Jurkat, Clone E6-1 (cell line): Measurements from ENCODE around the gene POU2F3.
"Not testable (repeated sequence)": the region's sequence is repeated elsewhere in the genome, so short reads cannot be mapped to it uniquely, and the experiment has no call there.

ENCODE experiments used
- DNase-seq: peaks from one replicate; pipeline ENCODE4 v3.0.0-alpha.2; 2011; ENCODE audit warnings: low read depth, low spot score
- H3K4me3 ChIP-seq: 2 replicates; pipeline ENCODE4 v1.5.1; 2011; ENCODE audit warnings: mild to moderate bottlenecking, low read length, control low read depth, moderate library complexity

Gene POU2F3

GRCh38 chr11:120244476-120245365, 4.8 kb downstream of the POU2F3 start:
- DNase-seq = no peak
- H3K4me3 ChIP-seq = no peak overlapping the region

DNA sequence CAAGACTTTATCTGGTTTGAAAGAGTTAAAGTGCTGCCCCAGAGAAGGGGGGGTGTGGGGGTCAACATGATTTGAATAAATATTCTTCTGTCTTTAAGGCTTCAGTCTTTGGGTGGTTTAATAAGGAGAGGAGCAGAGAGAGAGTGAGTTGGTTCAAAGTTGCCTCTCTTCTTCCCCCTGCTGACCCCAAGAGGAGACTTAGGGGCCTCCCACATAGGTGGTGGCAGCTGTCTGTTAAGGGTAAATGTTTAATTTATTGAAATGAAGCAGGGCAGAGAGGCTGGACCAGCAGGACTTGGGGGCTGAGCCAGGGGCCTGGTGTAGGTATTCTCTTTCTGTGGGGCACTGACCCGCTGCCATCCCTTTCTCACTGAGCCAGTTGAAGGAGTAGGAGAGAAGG, 5.5 kb downstream of the POU2F3 start:
- H3K4me3 ChIP-seq = no peak overlapping the region
- DNase-seq = no peak

DNA sequence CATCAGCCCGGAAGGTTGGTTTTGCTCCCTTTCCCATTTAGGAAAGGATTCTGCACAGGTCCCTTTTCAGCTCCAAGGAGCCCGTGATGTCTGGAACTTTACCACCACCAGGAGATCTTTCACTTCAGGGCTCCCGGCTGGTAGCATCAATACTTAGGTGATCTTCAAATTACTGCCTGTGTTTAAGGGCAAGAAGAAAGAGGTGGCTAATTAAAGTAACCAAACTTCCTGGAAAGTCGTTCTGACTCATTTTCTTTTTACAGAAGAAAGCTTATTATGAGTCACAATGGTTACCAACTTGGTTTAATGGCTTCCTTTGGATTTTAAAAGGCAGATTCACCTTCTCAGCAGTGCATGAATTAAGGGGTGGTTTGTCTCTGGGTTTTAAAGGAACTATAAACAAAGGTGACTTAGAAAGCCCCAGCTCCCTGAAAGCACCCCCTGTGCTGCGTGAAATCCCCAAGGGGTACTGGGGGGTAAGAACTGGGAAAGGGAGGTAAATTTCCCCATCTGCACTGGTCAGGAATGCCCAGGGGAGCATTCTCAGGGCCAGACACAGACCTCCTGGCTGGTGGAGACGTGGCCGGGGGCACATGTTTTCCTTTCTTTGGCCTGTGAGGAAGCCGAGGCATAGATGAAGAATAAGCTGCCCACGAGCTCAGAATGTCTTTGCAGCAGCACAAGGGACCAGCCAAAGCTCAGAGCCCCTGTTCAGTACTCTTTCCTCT, 8.8 kb downstream of the POU2F3 start:
- H3K4me3 ChIP-seq = no peak overlapping the region
- DNase-seq = peak; percentile 25

DNA sequence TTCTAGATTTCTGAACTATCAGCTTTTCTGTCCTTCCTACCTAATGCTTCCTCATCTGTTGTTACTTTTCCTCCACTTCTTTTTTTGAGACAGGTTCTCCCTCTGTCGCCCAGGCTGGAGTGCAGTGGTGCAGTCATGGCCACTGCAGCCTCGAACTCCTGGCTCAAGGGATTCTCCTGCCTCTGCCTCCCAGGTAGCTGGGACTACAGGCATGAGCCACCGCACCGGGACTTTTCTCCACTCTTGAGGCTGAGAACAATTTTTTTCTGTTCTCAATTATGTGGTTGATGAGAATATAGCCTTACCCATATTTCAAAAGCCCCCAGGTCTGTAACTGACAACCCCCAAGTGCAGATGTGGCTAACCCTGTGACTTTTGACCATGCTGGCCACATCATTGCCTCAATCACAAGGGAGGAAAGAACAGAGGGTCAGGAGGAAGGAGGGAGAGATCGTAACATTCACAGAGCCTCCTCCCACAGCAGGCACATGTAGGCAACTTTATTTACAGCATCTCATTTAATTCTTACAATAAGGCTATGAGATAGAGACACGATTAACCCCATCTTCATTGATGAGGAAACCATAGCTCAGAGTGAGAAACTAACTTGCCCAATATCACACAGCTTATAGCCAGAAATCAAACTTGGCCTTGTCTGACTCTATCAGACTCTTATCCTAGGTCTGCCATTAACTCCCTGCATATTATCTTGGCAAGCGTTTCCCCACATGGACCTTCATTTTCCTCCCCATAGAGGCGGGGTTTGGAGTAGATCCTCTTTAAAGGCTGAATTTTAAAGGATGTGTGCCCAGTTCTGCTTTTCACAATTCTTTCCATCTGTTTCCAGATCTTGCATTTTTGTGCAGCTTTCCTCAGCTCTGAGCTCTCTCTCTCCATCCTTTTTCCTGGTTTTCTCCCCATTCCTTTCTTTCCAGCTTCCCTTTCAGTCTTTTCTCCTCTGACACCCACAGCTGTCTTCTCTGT, 9.6 kb downstream of the POU2F3 start:
- DNase-seq = no peak
- no peak overlapping the region for H3K4me3 ChIP-seq

- not testable (repeated sequence) for H3K4me3 ChIP-seq
Measured at GRCh38 chr11:120253377-120253776, 13.4 kb downstream of the POU2F3 start.

GRCh38 chr11:120254788-120255518, 15.0 kb downstream of the POU2F3 start:
- no peak for DNase-seq
- no peak overlapping the region for H3K4me3 ChIP-seq

More at GRCh38 chr11:120253377-120253776, 13.4 kb downstream of the POU2F3 start:
- not testable (repeated sequence) for DNase-seq

- H3K4me3 ChIP-seq = no peak overlapping the region
Measured at GRCh38 chr11:120255519-120255866, 15.6 kb downstream of the POU2F3 start.

GRCh38 chr11:120256178-120256577, 16.2 kb downstream of the POU2F3 start:
- DNase-seq = no peak
- no peak overlapping the region for H3K4me3 ChIP-seq

More at GRCh38 chr11:120255519-120255866, 15.6 kb downstream of the POU2F3 start:
- DNase-seq = no peak

DNA sequence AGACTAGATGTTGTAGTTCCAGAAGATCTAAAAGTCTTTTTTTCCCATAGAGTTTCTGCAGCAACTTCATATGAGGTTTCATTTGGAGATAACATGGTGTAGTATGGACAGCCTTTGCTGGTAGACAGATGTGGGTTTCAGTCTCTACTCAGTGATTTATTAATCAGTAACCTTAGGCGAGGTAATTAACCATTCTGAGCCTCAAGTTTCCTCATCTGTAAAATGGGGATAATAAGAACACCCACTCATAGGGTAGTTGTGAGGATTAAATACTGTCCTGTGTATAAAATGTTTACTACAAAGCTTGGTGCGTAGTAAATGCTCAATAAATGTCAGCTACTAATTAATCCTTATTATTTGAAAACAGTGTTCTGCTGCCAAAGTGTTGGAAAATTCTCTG, 16.8 kb downstream of the POU2F3 start:
- no peak overlapping the region for H3K4me3 ChIP-seq
- DNase-seq = no peak

GRCh38 chr11:120257346-120257745, 17.4 kb downstream of the POU2F3 start:
- DNase-seq = no peak
- no peak overlapping the region for H3K4me3 ChIP-seq

- no peak overlapping the region for H3K4me3 ChIP-seq
Measured at GRCh38 chr11:120258661-120259060, 18.7 kb downstream of the POU2F3 start.

DNA sequence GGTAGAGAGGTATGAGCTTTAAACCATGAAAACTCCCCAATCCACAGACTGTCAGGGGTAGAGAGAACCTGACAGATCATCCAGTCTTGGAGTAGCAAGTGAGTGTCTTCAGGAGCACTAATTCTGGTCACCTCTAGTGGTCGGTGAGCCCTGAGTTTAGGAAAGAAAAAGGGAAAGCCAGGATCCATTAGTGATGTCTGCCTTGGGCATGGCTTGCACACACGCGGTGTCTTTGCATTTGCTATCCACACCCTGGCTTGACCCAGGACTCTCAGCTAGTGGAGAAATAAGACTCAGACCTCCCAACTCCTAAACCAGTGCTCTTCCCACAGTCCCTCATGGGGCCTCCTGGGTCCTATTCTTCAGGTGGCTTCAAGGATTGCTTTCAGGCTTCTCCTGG, 19.3 kb downstream of the POU2F3 start:
- H3K4me3 ChIP-seq = no peak overlapping the region
- no peak for DNase-seq

More at GRCh38 chr11:120258661-120259060, 18.7 kb downstream of the POU2F3 start:
- no peak for DNase-seq

DNA sequence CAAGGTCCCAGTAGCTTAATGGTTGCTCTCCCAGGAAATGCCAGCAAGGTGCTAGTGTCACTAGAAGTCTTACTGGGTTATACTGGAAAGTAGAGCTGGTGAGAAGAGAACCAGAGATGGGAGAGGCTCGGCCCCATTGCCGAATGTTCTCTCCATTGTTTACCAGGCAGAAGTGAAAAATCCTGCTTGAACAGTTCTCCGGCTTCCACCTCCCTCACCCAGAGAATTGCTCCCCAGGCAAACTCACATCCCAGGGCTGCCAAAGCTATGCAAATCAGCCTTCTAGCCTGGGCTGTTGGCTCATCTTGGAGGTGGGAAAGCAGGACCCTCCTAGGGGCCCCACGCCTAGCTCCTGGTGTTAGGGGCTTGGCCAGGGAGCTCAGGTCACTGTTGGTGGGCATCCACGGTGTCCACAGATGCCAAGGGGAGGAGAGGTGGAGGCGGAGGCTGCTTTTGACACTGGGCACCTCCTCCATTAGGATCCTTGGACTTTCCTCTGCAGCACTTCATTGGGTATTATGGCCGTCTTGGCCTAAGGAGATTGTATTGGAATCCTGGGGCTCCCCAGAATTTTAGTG, 20.1 kb downstream of the POU2F3 start:
- no peak for DNase-seq

GRCh38 chr11:120260616-120261015, 20.7 kb downstream of the POU2F3 start:
- no peak for DNase-seq
- no peak overlapping the region for H3K4me3 ChIP-seq

More for the DNA sequence above, 20.1 kb downstream of the POU2F3 start:
- no peak overlapping the region for H3K4me3 ChIP-seq

DNA sequence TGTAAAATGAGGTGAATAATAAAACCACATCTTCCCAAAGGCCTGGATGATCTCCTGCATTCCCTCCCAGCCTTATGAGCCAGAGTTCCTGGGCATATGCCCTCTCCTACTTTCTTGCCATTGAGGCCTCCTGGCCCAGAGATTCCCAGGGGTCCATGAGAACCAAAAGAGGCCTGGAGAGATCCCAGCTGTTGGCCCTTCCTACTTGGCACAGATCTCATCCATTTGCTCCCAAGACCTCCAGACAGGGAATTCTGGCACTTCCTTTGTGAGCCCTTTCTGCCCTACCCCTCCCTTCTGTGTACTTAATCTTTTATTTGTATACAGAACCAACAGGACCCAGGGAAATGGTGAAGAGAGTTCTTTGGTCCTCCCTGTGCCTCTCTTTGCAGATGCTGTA, 21.4 kb downstream of the POU2F3 start:
- H3K4me3 ChIP-seq = no peak overlapping the region
- no peak for DNase-seq

DNA sequence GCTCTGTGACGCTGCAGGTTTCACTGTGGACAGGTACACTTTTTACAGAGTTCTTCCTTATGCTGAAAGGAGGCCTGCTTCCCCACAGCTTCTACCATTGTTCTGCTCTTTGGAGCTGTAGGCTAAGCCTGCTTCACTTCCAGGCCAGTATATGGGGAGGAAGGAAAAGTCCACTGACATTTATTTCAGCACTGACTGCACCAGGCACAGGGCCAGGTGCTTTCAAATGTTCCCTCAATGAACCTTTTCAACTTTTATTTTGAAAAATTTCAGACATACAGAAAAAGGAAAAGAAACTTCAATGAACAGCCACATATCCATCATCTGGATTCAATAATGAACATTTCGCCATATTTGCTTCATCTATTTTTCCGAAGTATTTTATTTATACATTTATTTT, 22.0 kb downstream of the POU2F3 start:
- no peak for DNase-seq
- no peak overlapping the region for H3K4me3 ChIP-seq

DNA sequence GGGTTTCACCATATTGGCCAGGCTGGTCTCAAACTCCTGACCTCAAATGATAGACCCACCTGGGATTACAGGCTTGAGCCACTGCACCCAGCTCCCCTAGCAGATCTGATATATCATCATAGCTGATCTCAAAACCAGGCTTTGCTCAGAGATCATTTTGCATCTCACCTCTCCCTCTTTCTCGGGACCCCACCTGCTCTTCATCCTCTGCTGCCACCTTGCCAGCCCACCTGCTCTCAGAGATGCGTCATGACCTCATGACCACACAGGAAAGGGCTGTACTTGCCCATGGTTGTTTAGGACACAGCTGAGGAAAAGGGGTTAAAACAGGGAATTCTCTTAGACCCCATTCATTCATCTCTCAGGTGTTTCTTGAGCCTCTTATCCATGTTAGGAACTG, 27.4 kb downstream of the POU2F3 start:
- DNase-seq = no peak
- H3K4me3 ChIP-seq = no peak overlapping the region

DNA sequence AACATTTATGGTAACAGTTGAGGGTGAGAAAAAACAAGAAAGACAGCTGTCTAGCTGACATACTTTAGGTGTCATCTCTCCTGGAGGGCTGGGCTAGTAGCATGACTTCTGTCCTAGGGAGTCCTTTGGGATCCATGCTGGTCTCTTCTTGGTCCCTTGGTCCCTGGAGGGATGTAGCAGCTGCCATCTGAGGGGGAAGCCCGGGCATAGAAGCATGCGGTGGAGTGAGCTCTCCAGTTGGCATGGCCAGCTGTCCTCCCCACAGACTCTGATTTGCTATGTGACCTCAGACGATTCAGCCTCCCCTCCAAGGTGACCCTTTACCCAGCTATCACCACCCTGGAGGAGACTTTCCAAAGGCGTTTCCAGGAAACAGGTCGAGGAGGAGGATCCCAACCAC, 28.7 kb downstream of the POU2F3 start:
- no peak overlapping the region for H3K4me3 ChIP-seq
- no peak for DNase-seq
